ENCODE data around the gene SORCS2.

The SORCS2 gene

DNA sequence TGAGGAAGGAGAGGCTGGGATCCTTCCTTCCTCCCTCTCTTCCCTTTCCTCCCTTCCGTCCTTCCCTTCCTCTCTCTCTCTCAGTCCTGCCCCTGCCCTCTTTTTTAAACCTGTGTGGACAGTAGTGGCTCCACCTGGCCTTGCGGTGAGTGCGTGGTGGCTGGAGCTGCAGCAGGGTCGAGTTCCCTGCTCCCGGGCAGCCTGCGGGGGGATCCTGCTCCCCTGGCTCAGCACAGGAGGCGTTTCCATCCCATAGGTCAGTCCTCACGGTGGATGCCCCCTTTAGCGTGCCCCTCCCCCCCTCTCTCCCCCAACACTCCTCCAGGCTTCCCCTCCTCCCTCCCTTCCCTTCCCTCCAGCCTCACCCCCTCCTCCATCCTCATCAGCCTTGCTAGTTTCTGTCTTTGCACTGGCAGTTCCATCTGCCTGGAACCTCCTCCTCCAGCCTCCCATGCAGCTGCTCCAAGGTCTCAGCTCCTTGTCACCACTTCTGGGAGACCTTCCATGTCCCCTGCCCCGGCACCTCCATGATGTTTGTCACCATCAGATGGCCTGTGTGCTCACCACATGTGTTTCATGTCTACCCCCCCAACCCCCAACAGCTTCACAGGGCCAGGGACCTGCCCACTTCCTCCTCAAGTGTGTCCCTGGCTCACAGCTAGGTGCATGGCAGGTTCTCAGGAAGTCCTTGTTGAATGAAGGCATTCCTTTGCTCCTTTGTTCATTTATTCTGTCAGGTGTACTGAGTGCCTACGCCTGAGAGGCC lies 174.0 kb downstream of the SORCS2 start:
- no peak for DNase-seq (ENCODE audit: low read depth in 1 of 2, low spot score in 1 of 2)

DNA sequence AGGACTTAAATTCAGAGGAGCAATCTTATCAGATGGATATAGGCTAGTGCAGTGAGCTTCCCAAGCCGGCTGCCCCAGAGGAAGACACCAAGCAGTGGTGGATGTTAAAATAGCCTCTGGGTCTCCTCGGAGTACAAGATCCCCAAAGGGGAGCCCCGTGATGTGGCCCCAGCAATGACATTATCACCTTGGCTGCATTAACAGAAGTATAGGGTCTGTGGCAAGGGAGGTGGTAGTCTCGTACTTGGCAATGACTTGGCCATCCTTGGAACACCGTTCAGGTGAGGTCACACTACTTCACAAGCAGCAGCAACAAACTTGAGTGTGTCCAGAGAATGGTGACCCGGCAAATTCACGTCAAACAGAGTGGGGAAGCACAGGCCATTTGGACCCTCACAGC lies 174.6 kb downstream of the SORCS2 start:
- no peak for DNase-seq (ENCODE audit: low read depth in 1 of 2, low spot score in 1 of 2)

DNA sequence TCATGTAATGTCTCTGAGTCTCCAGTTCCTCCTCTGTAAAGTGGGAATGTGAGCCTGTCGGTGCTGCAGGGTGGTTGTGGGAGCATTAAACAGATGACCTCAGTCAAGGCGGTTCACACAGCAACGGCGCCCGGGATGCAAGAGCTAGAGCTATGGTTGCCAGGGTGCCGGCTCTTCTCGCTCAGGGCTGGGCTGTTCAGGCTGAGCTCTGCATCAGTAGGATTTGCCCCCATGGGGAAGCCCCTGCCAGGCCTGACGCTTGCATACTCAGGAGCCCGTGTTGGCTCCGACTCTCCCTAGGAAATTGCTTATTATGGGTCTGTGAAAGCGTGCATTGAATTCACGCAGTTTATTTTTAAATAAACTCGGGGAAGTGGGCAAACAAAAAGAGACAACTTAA lies 175.1 kb downstream of the SORCS2 start:
- DNase-seq (ENCODE audit: low read depth in 1 of 2, low spot score in 1 of 2): no peak

DNA sequence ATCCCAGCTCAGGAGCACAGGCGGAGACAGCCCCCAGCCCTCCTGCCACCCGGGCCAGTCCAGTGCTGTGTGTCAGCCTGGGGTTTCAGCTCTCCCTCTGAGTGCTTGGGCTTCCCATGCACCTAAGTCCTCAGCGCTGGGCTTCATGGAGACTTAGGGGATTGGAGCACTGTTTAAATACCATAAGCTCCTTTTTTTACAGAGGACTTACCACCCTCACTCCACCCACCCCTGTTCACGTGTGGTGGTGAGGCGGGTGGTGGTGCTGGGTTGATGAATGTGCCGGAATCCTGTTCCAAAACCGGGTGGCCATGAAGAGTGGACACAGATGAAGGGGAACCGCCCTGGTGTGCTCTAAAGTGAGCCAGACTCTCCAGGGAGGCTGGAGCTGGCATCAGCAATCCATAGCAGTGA lies 175.5 kb downstream of the SORCS2 start:
- no peak for DNase-seq (ENCODE audit: low read depth in 1 of 2, low spot score in 1 of 2)

DNA sequence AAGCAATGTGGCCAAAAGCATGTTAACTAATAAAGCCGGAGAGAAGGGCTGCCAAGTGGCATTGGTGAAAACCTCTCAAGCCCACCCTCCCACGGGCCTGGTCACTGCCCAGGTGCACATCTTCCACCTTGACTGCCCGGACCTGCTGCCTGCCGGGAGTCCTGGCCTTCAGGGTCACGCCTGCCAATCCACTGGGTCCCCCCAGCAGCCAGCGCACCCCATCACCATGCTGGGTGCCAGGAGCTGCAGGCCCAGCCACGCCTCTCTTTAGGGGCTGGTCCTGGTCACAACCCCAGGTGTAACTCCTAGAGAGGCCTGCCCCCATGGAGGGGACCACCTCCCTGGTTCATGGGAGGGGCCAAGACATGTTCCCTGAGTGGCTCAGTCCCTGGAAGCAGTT lies 176.0 kb downstream of the SORCS2 start:
- no peak for DNase-seq (ENCODE audit: low read depth in 1 of 2, low spot score in 1 of 2)

DNA sequence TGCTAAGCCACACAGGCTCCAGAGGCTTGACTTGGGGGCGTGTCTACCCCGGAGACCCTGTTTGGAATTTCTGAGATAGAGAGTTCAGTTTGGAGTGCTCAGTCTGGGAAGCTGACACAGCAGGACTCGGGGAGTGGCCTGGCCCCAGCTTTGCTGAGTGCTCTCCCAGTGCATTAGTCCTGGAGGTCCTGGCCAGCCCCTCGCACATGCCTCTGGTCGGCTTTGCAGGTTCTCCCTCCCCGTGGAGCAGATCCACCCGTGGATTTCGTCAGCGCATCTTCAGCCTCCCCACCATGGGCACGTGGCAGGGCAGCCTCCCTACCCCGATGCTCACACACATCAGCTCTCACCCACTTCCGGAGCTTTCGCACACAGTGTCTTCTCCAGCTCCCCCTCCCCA lies 177.2 kb downstream of the SORCS2 start:
- no peak for DNase-seq (ENCODE audit: low read depth in 1 of 2, low spot score in 1 of 2)

DNA sequence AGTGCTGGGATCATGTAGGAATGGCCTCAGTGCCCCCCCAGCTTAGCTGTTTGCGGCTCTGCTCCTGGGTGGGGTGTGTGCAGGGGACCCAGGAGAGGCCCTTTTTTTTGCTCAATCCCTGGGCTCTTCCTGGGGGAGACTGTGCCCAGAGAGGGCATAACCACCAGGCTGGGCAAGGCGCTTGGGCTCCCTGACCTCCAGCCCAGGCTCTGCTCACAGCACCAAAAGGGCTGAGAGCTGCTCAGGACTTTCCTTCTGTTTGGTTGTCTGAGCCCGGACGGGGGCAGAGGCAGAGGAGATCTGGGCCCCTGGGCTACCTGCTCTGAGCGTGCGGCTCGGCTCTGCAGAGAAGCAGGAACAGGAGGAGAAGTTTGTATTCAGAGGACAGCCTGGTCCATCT lies 177.7 kb downstream of the SORCS2 start:
- DNase-seq (ENCODE audit: low read depth in 1 of 2, low spot score in 1 of 2): no peak

DNA sequence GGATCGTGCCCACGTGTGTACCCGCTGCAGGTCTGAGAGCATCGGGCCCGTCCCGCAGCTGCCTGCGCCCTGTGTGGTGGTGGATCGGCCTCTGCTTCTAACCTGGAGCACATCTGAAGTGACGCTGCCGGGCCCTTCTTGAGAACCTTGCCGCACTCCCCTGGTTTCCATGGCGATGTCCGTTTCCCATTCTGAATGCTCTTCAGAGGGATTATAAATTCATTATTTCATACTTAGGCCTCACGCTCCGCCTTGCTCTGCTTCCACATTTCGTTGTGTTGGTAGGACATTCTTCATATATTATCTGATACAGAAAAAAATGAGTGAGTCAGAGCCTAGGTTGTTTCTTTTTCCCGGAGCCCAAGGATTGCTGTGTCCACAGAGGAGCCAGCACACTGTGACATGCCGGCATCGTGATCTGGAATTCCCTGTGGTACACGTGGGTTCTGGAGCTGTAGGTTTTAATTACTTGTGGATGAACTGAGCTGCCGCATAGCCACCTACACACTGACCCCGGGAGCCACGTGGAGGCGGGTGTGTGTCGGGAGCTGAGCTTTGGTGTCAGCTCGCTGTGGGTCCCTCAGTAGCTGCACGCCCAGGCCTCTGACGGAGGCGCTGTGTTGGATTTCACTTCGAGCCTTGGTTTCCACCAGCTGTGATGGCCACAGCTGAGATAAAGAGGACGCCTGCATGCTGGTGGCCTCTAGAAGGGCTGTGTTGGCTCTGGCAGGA lies 179.0 kb downstream of the SORCS2 start:
- no peak for DNase-seq (ENCODE audit: low read depth in 1 of 2, low spot score in 1 of 2)

DNA sequence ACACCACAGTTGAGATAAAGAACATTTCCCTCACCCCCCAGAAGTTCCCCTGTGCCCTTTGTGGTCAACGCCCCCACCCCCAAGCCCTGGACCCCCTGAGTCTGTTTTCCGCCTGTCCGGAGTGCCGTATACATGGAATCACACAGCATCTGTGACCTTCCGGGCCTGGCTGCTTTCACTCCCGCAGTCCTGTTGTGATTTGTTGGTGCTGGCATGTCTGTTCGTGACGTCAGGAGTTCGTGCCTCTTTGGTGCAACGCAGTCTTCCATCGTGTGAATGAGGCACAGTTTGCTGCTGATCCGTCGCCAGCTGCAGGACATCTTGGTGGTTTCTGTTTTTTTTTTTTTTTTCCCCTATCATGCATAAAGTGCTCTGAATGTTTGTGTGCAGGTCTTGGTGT lies 180.3 kb downstream of the SORCS2 start:
- DNase-seq (ENCODE audit: low read depth in 1 of 2, low spot score in 1 of 2): no peak

DNA sequence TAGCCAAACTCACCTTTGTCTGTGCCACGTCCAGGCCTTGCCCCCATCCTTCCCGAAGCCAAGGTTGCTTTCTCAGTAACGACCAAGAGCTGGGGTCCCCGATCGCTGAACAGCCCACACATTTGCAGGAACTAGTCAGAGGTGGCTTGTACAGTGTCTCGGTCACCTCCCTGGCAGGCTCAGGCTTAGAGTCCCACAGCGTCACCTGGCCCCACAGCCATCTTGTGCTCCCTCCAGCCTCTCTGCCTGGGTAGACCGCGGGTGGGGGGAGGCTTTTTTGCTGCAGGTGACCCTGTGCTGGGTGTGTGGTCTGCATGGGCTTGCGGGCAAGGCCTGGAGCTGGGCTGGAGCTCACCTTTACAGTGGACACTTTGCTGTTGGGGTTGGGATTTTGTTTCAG lies 182.2 kb downstream of the SORCS2 start:
- DNase-seq (ENCODE audit: low read depth in 1 of 2, low spot score in 1 of 2): no peak

DNA sequence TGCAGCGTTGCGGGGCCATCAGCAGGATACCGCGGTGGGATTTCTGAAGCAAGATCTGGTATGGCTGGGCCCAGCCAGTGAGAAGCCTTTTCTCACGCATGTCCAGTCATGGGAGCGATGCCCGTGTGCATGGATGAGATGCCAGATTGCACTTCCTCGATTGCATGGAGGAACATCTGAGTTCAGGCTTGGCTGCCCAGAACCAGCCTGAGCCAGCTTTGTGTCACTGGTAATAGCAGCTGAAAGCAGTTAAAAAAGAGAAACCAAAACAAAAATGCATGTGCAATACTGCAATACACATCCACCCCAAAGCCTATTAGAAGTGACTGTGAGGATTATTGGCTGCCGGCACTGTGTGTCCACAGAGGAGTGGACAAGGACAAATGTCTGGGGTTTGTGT lies 183.1 kb downstream of the SORCS2 start:
- no peak for DNase-seq (ENCODE audit: low read depth in 1 of 2, low spot score in 1 of 2)

DNA sequence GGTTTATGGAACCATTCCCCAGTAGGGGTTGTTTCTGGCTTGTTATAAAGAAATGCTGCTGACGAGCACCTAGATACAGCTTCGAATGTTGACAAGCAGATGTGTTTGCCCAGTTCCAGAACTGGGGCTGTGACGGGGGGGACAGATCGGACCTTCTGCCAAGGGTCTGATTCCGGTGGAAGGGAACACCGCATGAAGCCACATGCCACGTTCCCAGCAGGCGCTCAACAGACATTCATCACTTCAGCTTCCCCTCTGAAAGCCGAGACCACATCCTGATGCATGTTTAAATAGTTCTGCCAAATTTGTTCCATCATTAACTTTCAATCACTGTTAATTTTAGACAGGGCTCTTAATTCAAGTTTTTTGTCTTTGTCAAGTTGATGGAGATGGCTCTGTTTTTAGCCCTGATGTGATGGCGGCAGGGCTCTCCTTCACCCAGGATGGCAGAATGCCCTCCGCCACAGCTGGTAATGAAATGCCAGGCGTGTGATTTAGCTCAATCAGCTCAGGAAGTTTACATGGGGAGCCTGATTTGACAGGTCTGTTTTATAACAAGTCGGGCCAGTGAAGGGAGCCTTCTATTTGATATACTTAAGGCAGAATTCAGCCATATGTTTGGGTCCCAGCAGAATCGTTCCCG lies 185.0 kb downstream of the SORCS2 start:
- DNase-seq (ENCODE audit: low read depth in 1 of 2, low spot score in 1 of 2): no peak

DNA sequence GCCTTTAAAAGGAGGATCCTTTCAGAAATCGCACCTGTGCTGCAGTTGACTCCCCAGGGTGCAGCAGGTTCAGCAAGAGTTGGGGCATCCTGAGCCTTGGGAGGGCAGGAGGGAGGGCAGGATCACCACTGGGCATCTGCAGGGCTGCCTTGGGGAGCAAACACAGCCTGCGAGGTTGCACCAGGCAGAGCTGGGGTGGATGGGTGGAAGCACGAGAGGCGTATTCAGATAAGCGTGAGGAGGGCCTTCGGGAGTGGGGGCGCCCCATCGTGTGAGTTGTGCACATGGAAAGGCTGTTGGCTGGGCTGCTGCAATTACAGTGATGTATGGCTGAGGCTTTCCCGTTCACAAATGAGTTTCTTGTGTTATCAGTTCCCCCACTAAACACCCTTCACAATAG lies 186.8 kb downstream of the SORCS2 start:
- DNase-seq (ENCODE audit: low read depth in 1 of 2, low spot score in 1 of 2): no peak

DNA sequence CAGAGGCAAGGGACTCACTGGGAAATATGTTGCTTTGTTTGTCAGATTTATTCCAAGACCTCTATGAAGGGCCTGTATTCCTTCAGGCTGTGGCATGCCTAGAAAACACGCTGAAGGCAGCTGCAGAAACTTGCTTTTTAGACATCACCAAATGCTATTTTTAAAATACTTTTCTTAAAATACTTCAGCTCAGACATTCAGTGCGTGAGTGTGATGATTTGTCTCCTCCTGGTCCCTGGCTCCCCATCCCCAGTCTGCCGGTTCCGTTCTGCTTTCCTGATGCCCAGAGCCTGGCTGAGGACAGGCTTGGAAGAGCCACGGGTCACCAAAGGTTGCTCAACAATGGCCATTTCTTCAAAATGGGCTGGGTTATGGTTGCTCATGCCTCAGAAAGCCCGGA lies 187.4 kb downstream of the SORCS2 start:
- DNase-seq (ENCODE audit: low read depth in 1 of 2, low spot score in 1 of 2): no peak

DNA sequence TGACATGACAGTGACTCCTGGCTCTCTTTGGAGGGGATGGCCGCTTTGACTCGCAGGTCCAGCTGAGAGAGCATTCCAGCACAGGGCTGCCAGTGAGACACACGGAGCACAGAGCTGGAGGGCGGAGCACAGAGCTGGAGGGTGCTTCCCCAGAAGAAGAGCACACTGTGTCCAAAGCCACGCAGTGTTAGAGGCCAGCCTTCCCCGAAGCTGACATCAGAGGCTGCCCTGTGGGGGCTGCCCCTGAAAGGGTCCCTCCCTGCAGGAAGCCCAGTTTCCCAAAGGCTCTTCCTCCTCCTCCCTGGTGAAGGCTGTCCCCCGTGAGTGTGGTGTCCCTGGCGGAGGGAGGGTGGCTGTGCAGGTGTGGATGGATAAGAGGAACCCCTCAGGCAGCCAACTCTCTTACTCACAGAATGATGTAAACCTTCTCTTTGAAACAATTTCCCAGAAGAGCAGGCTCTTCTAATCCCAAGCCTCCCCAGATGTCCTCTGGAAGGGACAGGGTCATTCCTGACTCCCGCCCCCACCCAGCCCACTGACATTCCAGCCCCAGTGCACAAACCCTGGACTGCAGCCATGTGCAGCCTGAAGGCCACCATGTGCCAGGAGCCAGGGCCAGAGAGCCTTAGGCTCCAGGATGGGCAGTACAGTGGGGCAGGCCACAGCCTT lies 189.0 kb downstream of the SORCS2 start:
- no peak for DNase-seq (ENCODE audit: low read depth in 1 of 2, low spot score in 1 of 2)

DNA sequence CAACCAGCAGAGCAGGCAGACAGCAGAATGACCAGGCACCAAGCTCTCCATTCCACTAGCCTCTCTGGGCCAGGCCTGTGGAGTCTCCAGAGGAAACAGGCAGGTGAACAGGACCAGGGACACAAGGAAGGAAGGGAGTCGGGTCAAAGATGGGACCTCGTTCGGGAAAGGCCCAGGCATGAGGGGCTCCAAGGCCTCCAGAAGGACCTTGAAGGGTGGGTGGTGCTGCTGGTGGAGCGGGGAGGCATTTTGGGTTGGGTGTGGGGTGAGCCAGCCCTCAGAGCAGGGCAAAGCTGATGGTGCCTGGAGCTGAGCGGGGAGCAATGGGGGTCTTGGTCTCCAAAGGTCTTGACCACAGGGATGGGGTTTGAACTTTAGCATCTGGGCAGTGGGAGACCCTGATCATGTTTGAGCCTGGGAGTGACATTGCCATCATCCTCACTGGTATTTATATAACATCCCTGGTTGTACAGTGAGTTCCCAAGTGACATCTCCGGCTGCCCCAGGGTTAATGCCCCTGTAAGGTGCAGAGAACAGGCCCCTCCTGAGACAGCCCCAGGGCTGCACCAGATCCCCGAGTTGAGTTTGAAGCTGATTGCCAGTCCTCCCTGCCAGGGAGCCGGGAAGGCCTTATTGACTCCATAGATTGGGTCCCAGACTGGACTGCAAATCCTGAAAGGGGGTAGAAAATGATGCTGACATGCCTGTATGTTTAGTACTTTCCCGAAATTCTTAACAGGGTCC lies 189.7 kb downstream of the SORCS2 start:
- no peak for DNase-seq (ENCODE audit: low read depth in 1 of 2, low spot score in 1 of 2)

DNA sequence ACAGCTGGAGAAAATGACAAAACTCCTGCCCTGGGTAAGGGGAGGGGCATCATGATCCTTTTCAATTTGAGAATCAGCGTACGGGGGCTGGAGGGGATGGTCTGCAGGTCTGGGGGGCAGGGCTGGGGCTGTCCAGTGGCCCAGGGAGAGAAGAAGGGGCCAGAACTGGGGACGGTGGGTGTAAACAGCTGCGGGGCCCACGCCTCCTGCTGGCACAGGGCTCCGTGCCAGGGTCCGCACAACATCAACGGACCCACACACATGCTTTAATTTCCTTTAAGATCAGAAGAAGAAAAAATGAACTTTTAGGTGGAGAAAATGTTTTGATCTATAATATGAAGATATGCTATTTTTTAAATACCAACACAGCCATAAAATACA lies 190.3 kb downstream of the SORCS2 start:
- DNase-seq (ENCODE audit: low read depth in 1 of 2, low spot score in 1 of 2): no peak

DNA sequence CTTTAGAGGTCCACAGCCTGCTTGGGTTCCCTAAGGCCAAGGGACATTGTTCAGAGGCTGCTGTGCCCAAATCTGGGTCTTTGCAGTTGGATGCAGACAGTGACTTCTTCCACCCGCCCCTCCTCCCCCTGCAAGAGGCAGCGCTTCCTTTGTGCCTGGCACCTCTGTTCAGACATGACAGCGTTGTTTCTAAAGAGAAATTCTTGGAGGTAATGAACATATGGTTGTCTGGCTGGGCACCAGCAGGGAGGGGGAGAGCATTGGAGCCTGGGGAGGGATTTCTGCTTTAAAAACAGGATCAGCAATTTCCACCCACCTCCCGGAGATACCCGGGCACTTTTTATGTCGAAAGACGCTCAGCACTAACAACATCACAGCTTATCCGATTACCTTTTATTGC lies 190.9 kb downstream of the SORCS2 start:
- no peak for DNase-seq (ENCODE audit: low read depth in 1 of 2, low spot score in 1 of 2)

DNA sequence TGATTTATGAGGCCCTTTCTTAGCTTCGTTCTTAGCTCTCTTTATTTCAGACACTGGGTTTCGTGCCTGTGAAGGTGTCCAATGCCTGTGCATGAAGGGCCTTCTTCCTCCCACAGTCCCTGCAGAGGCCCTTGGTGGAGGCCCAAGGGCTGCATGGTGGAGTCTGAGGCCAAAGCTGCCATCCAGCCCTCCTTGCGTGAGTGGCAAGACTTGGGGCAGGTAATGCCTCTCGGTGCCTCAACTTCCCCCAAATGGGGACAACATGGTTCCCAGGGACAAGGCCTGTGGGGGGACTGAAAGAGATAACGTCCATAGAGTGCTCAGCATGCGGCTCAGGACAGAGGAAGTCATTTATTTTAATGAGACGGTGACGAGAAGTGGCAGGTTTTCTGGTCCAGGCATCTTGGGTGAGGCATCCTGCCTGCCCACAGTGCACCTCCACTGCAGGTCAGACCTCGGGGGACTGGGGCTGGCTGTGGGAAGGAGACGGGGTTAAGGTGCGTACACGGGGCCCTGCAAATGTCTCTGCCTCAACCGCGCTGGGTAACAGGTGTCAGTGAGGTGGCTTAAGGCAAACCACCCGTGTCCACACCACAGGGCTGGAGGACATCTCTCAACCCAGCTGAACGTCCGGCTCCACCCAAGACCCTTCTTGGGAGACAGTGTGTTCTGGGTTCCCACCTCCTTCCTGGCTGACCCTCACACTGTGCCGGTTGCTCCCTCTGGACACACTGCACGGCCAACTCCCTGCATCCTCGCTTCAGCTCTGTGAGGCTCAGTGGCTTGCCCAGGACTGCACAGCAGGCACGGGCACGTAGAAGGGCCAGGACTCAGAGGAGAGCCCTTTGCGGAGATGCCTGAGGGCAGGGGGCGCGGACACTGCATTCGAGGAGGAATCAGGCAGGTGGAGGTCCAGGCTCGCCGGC lies 191.9 kb downstream of the SORCS2 start:
- DNase-seq (ENCODE audit: low read depth in 1 of 2, low spot score in 1 of 2): no peak

Measured in stimulated activated CD4-positive, alpha-beta T cell treated with anti-CD3 and anti-CD28 coated beads, Interleukin-15, amount 100 ng/mL, for 1 hour (primary cell).